Mammary epithelial cell (primary cell): ENCODE measurements around the gene CC2D2A.

ENCODE experiments used
- CTCF ChIP-seq, 2 donors: IDR thresholded peaks in 1 of 2; conservative IDR thresholded peaks in 1 of 2; 2 replicates each; pipeline ENCODE4 v1.5.1; 2011 to 2012; ENCODE audit warnings: inconsistent platforms in 2 of 2, low read length in 2 of 2, mild to moderate bottlenecking in 2 of 2, control low read depth in 1 of 2, low read depth in 1 of 2; ENCODE audit not compliant: insufficient read depth in 1 of 2; ENCODE audit errors: extremely low read depth in 1 of 2
- EZH2 ChIP-seq: IDR thresholded peaks from 2 replicates; pipeline ENCODE4 v1.6.1; 2012; ENCODE audit warnings: low read length, inconsistent platforms, borderline replicate concordance

GRCh38 chr4:15438939-15439524, 30.6 kb upstream of the CC2D2A start:
- TF ChIP-seq CTCF (conservative IDR thresholded peaks at IDR 0.05 in 1 of 2, IDR thresholded peaks at IDR 0.05 in 1 of 2; ENCODE audit: extremely low read depth in 1 of 2, insufficient read depth in 1 of 2, low read depth in 1 of 2, low read length in 2 of 2) (no peak), EZH2 (no peak)
